MM.1S (cell line): ENCODE measurements around the gene LRMDA.

Source experiments
- DNase-seq: peaks from one replicate; pipeline ENCODE4 v3.0.0-alpha.2; 2015
- H2AFZ ChIP-seq: fragments of 300-600 bp; sonication (generic); 2 replicates; pipeline ENCODE4 v1.6.0; 2016; ENCODE audit warnings: antibody characterized with exemption, low read length
- H3F3A ChIP-seq: fragments of 300-600 bp; sonication (generic); 2 replicates; pipeline ENCODE4 v1.6.1; 2016; ENCODE audit warnings: mild to moderate bottlenecking, antibody characterized with exemption, low read length, moderate library complexity, mixed read lengths; ENCODE audit not compliant: insufficient read depth
- H3K27ac ChIP-seq: fragments of 300-600 bp; sonication (generic); 2 replicates; pipeline ENCODE4 v1.5.1; 2016; ENCODE audit warnings: mild to moderate bottlenecking, low read length
- H3K27me3 ChIP-seq: fragments of 300-600 bp; sonication (generic); replicated peaks from 2 replicates; pipeline ENCODE4 v1.6.0; 2016; ENCODE audit warnings: low read length; ENCODE audit not compliant: insufficient read depth
- H3K36me3 ChIP-seq: fragments of 300-600 bp; sonication (generic); replicated peaks from 2 replicates; pipeline ENCODE4 v1.6.1; 2016; ENCODE audit warnings: mild to moderate bottlenecking, low read length, mixed read lengths; ENCODE audit not compliant: insufficient read depth
- H3K4me1 ChIP-seq: fragments of 300-600 bp; sonication (generic); 2 replicates; pipeline ENCODE4 v1.6.1; 2016; ENCODE audit warnings: low read length, mixed read lengths
- H3K4me2 ChIP-seq: fragments of 300-600 bp; sonication (generic); 2 replicates; pipeline ENCODE4 v1.6.0; 2016; ENCODE audit warnings: low read depth, low read length
- H3K4me3 ChIP-seq: fragments of 300-600 bp; sonication (generic); 2 replicates; pipeline ENCODE4 v1.5.1; 2016; ENCODE audit warnings: low read length, mixed read lengths
- H3K79me2 ChIP-seq: fragments of 300-600 bp; sonication (generic); 2 replicates; pipeline ENCODE4 v1.6.1; 2016; ENCODE audit warnings: mixed run types, low read length, mixed read lengths
- H3K9ac ChIP-seq: fragments of 300-600 bp; sonication (generic); 2 replicates; pipeline ENCODE4 v1.6.1; 2016; ENCODE audit warnings: low read length, mixed read lengths
- H3K9me2 ChIP-seq: fragments of 300-600 bp; sonication (generic); replicated peaks from 2 replicates; pipeline ENCODE4 v1.6.1; 2016; ENCODE audit warnings: mild to moderate bottlenecking, low read length, mixed read lengths; ENCODE audit not compliant: insufficient read depth
- H3K9me3 ChIP-seq: fragments of 300-600 bp; sonication (generic); replicated peaks from 2 replicates; pipeline ENCODE4 v1.6.1; 2016; ENCODE audit warnings: mild to moderate bottlenecking, low read length, mixed read lengths; ENCODE audit not compliant: insufficient read depth
- H4K20me1 ChIP-seq: fragments of 300-600 bp; sonication (generic); 2 replicates; pipeline ENCODE4 v1.6.1; 2016; ENCODE audit warnings: mild to moderate bottlenecking, low read length, moderate library complexity, mixed read lengths; ENCODE audit not compliant: insufficient read depth
- CTCF ChIP-seq: fragments of 300-600 bp; sonication (generic); IDR thresholded peaks from 2 replicates; pipeline ENCODE4 v1.5.1; 2016; ENCODE audit warnings: antibody characterized with exemption, low read length, mixed read lengths
- EZH2 ChIP-seq: fragments of 300-600 bp; sonication (generic); optimal IDR thresholded peaks from 2 replicates; pipeline ENCODE3; 2017; ENCODE audit warnings: low read depth, mild to moderate bottlenecking, antibody characterized with exemption, low read length, mixed read lengths
- EZH2phosphoT487 ChIP-seq: fragments of 300-600 bp; sonication (generic); IDR thresholded peaks from 2 replicates; pipeline ENCODE4 v1.6.1; 2018; ENCODE audit warnings: antibody characterized with exemption, low read length

Gene LRMDA

GRCh38 chr10:75645704-75646103, 214.3 kb downstream of the LRMDA start:
- no peaks in the 10 kb centered on the region for H3K36me3 ChIP-seq
- TF ChIP-seq EZH2 (no peak), CTCF (no peak), EZH2phosphoT487 (no peak)

GRCh38 chr10:75646218-75646915, 214.9 kb downstream of the LRMDA start:
- Histone ChIP-seq H3K27me3 (no peaks in the 10 kb centered on the region), H3K27ac (no peak overlapping the region), H3K4me1 (no peaks in the 10 kb centered on the region), H3K36me3 (no peaks in the 10 kb centered on the region), H4K20me1 (no peaks in the 10 kb centered on the region), H3K4me2 (no peak overlapping the region), H3K9me3 (no peaks in the 10 kb centered on the region), H2AFZ (no peak overlapping the region), H3K9me2 (no peaks in the 10 kb centered on the region), H3F3A (no peaks in the 10 kb centered on the region), H3K9ac (no peak overlapping the region), H3K4me3 (no peak overlapping the region), H3K79me2 (no peaks in the 10 kb centered on the region)
- TF ChIP-seq EZH2phosphoT487 (no peak), EZH2 (no peak), CTCF (no peak)
- DNase-seq, result no peak

More at GRCh38 chr10:75645704-75646103, 214.3 kb downstream of the LRMDA start:
- Histone ChIP-seq H4K20me1 (no peaks in the 10 kb centered on the region), H3F3A (no peaks in the 10 kb centered on the region), H3K9ac (no peak overlapping the region), H3K4me1 (no peaks in the 10 kb centered on the region), H3K27me3 (no peaks in the 10 kb centered on the region), H3K4me2 (no peak overlapping the region), H3K9me2 (no peaks in the 10 kb centered on the region), H2AFZ (no peak overlapping the region), H3K27ac (no peak overlapping the region), H3K9me3 (no peaks in the 10 kb centered on the region), H3K4me3 (no peak overlapping the region), H3K79me2 (no peaks in the 10 kb centered on the region)
- no peak for DNase-seq

GRCh38 chr10:75646916-75647315, 215.5 kb downstream of the LRMDA start:
- Histone ChIP-seq H2AFZ (no peak overlapping the region), H3K4me3 (no peak overlapping the region), H3K4me1 (no peaks in the 10 kb centered on the region), H3K79me2 (no peaks in the 10 kb centered on the region), H3K4me2 (no peak overlapping the region), H4K20me1 (no peaks in the 10 kb centered on the region), H3F3A (no peaks in the 10 kb centered on the region), H3K27me3 (no peaks in the 10 kb centered on the region), H3K36me3 (no peaks in the 10 kb centered on the region), H3K9ac (no peak overlapping the region), H3K9me3 (no peaks in the 10 kb centered on the region), H3K9me2 (no peaks in the 10 kb centered on the region), H3K27ac (no peak overlapping the region)
- DNase-seq, result no peak
- TF ChIP-seq EZH2 (no peak), CTCF (no peak), EZH2phosphoT487 (no peak)
